Frontal cortex (tissue), 4 donors: ENCODE results near the gene NOL9. TPM values are rescaled to one million over a fixed set of nuclear protein-coding genes. Genes with fewer than 3 reads are reported as not detected.
"Not testable (repeated sequence)": the region's sequence is repeated elsewhere in the genome, so short reads cannot be mapped to it uniquely, and the experiment has no call there.

ENCODE experiments used
- DNase-seq, 2 donors: peaks; one replicate each; pipeline ENCODE4 v3.0.0; 2012; ENCODE audit warnings: low spot score in 2 of 2
- FAIRE-seq: peaks from 2 replicates; lab custom pipeline; 2012; peaks lifted over from hg19 to GRCh38; lab: Jason Lieb, UNC
- total RNA-seq: library from RNA; depleted of rRNA; stranded (reverse); fragments of >200 nt; gene quantifications from one replicate; pipeline ENCODE4 v1.2.3, GENCODE V29; 2014
- donor health status: control.
- donor health status: control.
- donor health status: control.

Gene NOL9
- total RNA-seq, 1 donor from 2014 or later, result 35.9 TPM

DNA sequence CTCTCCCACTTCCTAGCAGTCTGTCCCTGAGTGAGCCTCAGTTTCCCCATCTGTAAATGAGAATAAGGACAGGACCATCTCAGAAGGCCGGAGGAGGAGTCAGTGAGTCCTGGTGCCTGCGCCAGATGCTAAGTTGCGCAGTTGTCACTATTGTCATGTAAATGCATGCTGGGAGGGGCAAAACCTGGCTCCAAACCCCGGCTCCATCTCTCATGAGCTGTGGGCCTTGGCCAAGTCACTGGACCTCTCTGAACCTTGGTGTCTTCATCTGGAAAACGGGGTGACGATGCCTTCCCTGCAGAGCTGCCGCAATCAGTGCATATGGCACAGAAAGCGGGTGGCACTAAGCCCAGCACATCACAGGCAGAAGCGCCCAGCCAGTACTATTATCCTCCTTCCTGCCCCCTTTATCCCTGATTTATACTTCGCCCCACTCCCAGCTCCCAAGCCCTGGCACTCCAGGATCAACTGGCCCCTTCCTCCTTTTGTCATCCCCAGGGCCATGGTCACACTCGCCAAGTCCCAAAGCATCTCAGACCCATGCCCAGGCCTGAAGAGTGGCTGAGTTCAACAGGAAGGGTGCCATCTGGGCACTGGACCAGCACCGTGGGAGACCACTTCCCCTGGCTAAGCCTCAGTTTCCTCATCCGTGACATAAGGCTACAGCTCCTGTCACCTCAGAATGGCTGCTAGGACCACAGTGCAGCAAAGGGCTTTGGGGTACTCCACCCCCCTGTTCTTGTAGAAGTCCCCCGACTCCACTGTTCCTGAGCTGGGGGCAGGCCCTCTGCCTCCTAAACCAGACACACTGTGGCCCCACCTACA, 58.6 kb downstream of the NOL9 start:
- no peak for FAIRE-seq
- DNase-seq, result no peak

DNA sequence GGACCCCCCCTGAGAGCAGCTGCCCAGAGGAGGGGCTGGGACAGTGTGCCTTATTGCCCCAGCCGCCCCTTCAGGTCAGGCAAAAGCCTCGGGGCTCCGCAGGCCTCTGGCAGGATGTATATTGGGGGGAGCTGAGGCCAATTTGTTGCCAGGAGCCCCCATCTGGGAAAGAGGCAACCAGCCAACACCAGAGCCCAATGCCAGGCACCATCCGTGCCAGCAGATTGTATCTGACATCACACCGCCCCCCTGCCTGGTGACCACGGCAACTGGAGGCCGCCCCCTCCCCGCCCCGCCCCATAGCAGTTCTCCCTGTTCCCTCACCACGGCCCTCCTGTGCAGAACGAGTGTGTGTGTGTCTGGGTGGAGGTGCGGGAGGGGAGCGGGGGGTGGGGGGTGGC, 59.3 kb downstream of the NOL9 start:
- DNase-seq, result no peak
- no peak for FAIRE-seq

DNA sequence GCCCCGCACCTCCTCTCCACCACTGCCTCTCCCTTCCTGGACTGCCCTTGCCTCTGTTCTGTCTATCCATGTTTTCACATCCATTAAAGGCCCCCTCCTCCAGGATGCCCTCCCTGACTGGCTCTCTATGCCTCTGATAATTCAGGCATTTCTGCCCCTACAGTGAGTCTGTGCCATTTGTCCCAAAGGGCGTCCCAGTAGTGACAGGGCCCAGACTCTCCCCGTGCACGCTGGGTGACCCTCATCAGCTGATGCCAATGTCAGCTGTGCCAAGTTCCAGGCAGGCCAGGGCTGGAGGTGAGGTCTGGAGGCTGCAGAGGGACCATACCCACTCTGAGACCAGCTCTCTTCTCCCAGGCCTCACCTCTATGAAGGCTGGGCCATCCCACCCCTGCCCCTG, 59.7 kb downstream of the NOL9 start:
- no peak for DNase-seq

DNA sequence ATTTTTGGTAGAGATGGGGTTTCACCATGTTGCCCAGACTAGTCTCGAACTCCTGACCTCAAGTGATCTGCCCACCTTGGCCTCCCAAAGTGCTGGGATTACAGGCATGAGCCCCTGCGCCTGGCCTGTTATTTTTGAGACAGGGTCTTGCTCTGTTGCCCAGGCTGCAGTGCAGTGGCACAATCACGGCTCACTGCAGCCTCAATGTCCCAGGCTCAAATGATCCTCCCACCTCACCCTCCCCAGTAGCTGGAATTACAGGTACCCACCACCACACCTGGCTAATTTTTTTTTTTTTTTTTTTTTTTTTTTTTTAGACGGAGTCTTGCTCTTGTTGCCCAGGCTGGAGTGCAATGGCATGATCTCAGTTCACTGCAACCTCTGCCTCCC, 60.5 kb downstream of the NOL9 start:
- not testable (repeated sequence) for FAIRE-seq, DNase-seq

More for the DNA sequence above, 59.7 kb downstream of the NOL9 start:
- FAIRE-seq, result no peak

DNA sequence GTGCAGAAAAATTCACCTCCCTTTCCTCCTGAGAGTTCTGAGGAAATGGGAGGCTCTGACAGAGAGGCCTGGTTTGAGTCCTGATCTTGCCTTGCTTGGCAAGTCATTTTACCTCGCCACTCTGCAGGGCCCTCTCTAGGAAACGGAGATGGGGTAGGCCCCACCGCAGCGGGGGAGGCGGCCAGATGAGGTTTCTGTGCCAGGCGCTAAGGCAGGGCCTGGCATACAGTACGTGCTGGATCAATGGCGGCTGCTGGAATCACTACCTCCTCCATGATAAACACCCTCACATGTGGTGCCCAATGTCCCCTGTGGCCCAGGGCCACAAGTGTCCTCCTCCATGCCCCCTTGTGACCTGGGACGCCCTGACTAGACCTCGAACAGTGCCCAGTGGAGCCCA, 62.3 kb downstream of the NOL9 start:
- no peak for DNase-seq
- FAIRE-seq, result no peak

DNA sequence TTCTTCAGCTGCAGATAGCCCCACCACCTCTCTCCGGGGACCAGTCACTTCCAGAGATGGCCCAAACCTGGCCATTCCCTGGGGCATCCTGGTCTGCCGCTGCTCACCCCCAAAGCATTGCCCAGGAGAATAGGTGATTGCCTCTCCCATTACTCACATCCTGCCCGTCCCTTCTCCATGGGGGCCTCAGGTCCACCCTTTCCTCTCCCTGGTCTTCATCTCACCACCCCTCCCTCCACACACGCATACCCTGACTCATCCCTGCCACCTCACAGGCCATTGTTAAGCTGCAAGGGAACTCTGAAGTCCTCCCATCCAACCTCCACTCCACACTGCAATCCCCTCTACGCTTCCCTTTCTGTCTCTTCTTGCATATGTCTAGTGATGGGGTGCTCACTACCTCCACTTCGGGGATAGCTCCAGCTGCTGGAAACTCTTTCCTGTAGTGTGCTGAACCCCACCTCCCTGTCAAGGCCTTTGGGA, 62.8 kb downstream of the NOL9 start, which contains the start of gene PLEKHG5:
Gene PLEKHG5 (minus strand): TSS at position 188 of the 483 bp plus-strand sequence. CDS start 14,096 bp downstream, outside the sequence.
- FAIRE-seq (no peak), DNase-seq (no peak)

DNA sequence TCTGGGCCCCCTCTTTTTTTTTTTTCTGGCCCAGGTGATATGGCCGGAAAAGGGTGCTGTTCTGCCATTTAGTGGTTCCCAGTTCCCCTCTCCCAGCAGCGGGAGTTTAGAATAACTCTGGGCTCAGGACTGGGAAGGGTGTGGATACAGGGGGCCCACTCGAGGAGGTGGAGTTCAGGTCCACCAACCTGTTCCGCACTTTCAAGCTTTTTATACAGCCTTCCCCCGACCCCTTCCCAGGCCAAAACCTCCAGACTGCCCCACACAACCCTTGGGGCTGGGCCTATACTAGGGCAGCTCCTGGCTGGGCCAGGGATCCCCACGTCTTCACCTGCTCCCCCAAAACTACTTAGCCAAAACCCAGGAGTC, 63.2 kb downstream of the NOL9 start:
- FAIRE-seq (no peak), DNase-seq (no peak)

DNA sequence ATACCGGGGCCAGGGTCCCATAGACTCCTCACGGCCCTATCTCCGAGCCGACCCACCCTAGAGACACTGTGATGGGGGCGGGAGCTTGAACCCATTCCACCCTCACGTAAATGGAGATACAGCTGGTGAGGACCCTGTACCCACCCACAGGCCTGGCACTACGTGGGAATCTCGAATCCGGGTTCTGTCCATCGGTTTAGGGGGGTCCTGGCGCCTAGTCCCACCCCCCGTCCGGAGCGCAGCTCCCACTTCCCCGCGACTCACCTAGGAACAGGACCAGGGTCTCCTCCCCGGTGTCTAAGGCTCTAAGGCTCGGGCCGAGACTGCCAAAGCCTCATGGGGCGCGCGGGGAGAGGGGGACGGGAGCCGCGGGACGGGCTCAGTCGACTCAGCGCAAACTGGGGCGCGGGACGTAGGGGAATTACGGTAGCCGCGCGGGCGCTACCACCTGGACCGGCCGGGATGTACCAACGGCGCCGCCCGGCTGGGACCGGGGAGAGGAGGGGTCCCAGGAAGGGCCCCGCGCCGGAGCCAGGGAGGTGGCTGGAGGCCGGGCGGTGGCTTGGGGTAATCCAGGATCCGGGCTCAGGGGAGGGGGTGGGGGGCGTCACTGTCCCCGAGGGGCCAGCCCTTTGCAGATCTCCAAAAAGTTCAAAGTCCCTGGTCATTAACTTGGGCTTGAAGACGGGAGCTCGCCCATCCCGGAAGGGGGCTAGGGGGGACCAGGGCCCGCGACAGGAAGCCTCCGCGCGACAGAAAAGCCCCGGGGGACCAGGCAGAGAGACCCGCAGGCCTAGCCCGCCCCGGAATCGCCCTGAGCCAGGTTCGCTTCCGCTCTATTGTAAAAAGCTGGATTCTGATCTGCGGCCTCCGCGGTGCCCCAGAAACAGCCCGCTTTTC, 63.9 kb downstream of the NOL9 start:
- FAIRE-seq (no peak), DNase-seq (peak in 1 of 2 donors; percentile 71)

DNA sequence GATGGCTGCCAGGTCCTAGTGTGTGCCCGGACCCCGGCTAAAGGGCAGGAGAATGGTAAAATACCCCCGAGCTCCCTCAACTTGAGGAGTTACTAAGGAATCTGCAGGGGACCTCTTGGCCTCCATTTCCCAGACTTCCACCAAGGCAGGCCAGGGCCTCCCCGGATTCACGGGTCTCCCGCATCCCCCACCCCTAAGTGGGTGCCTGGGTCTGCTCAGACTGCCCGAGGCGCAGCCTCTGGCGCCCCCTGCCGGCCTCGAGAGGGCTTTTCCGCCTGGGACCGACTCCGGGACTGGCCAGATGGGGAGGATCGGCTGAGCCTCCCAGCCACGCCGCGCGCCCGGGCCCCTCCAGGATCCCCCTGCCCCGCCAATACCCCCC, 64.5 kb downstream of the NOL9 start:
- peak; percentile 77 to 85 for DNase-seq
- FAIRE-seq, result no peak

DNA sequence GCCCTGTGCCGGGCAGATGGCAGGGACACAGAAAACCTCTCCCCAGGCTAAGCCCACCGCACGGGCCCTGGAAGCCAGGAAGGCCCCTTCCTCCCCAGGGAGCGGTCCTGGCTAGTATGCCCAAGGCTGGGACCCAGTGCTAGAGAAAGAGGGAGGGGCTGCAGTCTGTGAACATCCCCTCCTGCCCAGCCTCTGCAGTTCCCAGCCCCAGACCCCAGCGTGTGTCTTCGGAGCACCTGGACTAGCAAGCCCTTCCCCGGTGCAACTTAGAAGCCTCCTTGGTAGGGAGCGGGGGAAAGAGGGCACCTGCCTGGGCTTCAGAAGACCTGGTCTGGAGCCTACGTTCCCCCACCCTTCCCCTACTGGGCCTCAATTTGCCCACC, 64.9 kb downstream of the NOL9 start:
- FAIRE-seq, result no peak

DNA sequence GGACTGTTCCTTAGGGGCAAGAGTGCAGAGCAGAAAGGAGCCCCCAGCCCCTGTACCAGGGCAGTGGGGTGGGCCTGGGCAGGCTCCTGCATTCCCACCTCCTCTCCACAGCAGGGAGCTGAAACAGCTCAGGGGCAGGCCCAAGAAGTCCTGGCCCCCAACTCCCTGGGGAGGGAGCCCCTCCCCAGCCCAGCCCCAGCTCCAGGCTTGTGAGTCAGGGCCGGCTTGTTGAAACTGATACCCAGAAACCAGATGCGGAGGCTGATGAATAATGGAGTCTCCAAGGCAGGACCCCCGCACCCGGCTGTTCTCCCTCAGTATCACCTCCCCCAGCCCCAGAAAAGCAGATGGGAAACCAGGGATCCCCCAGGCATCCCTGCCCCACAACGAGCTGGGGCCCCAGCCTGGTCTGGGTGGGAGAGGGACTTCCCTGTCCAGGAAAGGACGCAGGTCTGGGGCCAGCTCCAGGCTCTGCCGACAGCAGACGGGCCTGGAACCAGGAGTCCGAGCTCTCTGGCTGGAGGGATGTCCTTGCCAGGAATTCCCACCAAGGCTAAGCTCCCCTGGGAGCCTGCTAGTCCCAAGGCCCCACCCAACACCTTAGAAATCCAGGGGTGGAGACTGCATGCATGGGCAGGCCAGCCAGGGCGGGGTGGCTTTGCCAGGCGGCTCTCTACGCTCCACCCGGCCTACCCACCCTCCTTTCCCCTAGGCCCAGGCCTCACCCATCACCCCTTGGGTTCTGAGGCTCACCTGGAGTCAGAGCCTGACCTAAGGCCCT, 65.5 kb downstream of the NOL9 start:
- no peak for FAIRE-seq

More for the DNA sequence above, 64.9 kb downstream of the NOL9 start:
- no peak for DNase-seq

DNA sequence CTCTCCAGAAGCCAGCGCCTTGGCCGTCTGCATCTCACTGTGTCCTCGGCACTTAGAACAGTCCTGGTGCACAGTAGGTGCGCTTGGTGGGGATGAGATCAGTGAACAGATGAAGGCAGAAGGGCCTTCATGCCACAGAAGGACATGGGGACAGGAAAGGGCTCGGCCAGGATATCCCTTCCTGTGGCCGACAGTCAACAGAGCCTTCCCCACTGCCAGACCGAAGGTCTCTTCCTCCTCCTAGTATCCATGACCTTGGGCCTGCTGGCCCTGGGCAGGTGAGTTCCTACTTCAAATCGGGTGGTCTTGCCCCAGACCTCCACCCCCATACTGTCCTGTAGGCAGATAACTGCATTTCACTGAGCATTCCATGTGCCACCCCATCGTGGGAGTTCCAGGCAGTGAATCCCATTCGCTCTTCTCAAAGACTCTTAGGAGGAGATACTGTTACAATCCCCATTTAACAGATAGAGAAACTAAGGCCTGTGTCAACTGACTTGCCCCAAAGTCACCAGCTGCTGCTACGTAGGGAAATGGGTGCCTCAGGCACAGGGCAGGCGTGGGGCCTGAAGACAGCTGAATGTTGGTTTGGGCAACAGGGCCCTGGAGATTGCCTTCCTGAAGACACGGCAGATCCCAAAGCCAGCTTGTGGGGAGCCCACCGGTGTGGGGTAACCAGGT, 66.4 kb downstream of the NOL9 start:
- DNase-seq (no peak), FAIRE-seq (no peak)

More for the DNA sequence above, 65.5 kb downstream of the NOL9 start:
- no peak for DNase-seq

DNA sequence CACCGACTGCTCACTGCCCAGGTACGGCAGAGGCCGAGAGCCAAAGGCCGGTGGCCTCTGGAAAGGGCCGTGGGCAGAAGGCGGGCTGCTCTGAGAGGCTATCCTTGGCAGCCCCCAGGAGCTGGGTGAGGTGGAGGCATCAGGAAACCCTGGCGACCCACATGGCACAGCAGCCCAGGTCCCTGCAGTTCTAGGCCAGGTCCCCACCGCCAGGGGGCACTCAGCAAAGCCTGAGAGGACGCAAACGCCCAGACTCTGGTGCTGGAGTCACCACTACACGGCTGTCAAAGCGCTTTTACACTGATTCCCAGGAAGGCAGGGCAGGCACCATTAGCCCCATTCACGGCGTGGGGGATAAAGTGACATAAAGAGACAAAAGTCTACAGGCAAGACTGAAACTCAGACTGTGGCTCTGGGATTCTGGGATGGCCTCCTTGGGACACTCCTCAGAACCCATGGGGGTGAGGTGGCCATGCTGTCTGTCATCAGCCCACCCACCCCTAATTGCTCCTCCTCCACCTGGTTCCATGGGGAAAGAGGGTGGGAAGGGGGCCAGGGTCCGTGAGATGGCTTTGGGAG, 67.8 kb downstream of the NOL9 start:
- peak; percentile 80 to 90 for DNase-seq
- FAIRE-seq, result no peak

DNA sequence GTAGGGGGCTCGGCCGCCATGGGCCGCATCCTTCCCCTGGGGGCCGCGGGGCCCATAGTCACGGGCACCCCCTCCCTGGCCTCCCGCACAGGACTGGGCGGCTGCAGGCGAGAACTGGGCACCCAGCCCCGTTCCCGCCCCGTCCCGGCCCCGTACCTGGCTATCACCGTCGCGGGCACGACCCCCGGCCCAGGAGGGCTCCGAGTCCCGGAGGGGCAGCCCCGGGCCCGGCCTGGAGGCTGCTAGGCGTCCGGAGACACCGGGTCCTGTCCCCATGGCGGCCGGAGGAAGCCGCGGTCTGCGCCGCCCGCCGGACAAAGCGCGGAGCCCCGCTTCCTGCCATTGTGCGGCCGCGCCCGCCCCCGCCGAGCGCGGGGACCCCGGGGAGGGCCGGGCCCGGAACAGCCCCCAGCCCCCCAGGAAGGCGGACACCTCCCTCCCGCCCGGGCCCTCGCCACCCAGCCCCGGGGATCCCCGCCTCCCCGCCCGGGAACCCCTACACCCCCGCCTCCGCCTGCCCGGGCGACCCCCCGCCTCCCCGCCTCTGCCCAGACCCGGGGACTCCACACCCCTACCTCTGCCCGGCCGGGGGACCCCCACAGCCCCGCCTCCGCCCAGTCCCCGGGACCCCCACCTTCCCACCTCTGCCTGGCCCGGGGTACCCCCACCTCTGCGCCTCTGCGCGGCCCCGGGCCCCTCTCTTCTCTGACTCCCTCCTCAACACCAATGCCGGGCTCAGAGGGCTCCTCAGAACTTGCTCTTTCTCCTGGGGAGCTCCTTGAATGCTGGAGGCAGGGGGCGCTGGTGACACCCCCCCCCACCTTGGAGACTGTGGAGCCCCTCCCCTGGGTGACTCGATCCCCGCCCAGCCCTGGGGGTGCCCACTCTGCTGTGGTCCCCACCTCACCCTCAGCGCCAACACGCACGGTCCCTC, 68.9 kb downstream of the NOL9 start:
- FAIRE-seq (no peak), DNase-seq (no peak)

DNA sequence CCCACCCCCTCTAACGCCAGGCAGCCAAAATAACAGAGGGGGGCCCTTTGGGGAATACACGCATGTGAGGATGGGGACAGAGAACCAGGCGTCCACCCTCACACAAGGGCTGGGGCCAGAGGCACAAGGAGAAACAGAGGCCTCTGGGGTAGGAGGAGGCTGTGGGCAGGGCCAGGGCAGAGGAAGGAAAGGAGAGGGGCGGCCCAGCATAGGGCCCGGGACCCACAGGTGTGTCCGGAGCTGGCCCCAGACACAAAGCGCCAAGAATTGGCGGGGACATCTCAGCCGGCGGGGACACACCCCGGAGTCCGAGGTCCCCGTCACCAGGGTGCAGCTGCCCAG, 69.5 kb downstream of the NOL9 start:
- no peak for FAIRE-seq
- DNase-seq, result no peak

DNA sequence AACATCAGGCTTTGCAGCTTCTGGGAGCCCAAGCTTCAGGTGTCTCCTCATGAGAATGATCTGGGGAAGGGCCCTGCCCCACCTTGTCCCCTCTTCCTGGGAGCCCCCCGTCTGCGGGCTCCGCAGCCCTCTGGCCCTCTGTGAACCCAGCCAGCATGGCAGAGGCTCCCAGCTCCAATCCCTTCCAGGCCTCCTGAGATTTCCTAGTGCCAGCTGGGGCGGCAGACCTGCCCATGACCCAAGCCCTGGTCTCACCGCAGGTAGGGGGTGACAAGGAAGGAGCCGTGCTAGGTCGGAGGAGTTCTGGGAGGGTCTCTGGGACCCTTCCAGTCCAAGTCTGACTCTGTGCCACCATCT, 70.6 kb downstream of the NOL9 start:
- FAIRE-seq (no peak), DNase-seq (no peak)

DNA sequence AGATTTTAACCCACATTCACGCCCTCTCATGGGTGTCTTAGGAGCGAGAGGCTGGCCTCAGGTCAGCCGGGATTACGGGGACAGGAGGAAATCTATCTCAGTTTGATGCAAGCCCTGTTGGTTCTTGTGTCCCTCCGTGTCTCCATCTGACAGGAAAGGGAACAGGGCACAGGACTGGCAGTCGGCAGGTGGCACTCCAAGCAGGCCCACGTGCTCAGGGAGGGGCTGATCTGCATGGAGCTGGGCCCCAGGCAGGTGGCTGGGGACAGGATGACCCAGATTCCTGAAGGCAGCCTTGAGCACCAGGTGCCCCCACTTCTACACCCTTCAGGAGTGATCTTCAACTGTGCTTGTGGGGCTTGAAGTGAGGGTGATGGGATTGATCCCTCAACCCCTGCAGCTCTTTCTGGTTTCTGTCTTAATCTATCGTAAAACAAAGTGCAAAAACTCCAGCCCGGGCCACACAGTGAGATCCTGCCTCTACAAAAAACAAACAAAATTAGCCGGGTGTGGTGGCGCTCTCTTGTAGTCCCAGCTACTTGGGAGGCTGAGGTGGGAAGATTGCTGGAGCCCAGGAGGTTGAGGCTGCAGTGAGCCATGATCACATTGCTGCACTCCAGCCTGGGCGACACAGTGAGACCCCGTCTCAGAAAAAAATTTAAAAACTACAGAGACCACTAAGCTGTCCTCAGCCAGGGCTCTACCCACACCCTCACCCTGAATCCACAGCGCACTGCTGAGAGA, 71.1 kb downstream of the NOL9 start:
- no peak for DNase-seq
- no peak for FAIRE-seq

DNA sequence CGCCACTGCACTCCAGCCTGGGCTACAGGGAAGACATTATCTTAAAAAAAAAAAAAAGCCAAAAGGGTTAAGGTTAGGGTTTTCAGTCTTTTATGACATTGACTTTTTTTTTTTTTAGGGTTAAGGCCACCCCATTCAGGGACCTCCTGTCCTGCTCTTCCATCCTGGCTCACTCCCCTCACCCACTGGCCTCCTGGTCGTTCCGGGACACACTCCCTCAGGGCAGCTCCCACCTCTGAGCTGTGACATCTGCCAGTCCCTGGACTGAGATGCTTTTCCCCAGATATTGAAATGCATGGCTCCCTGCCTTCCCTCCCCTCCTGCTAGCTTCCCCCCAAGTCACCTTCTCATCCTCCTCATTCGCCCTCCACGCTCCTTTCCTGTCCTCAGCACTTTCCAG, 72.5 kb downstream of the NOL9 start:
- FAIRE-seq (no peak), DNase-seq (no peak)
